K562 (cell line): ENCODE measurements around the gene PLCL1.

Experiments
- ARHGAP35 ChIP-seq: fragments of 450-650 bp; IDR thresholded peaks from 2 replicates; pipeline ENCODE4 v1.6.1; 2018; ENCODE audit not compliant: partially characterized antibody
- CTCF ChIP-seq, 3 experiments: IDR thresholded peaks in 2 of 3; conservative IDR thresholded peaks in 1 of 3; 2 replicates each; pipeline ENCODE4 v1.5.1; 2011 to 2012; ENCODE audit warnings: low read length in 3 of 3, mild to moderate bottlenecking in 3 of 3, control low read depth in 2 of 3, improper control_type of control experiment in 1 of 3, inconsistent platforms in 1 of 3, low read depth in 1 of 3, mixed read lengths in 1 of 3, moderate library complexity in 1 of 3; ENCODE audit not compliant: insufficient read depth in 2 of 3
- FOXK2 ChIP-seq, 2 experiments: fragments of 450-650 bp; IDR thresholded peaks in 1 of 2; conservative IDR thresholded peaks in 1 of 2; 2 replicates each; pipeline ENCODE4 v1.6.1; 2016; ENCODE audit warnings: low read depth in 2 of 2, mild to moderate bottlenecking in 1 of 2
- RCOR1 ChIP-seq, 2 experiments: IDR thresholded peaks; 2 replicates each; pipeline ENCODE4 v1.6.1; 2012; ENCODE audit warnings: low read depth in 2 of 2, low read length in 2 of 2, borderline replicate concordance in 1 of 2, improper control_type of control experiment in 1 of 2
- SMAD3 ChIP-seq: fragments of 450-650 bp; formaldehyde crosslinking; conservative IDR thresholded peaks from 2 replicates; pipeline ENCODE4 v1.4.0; 2020; ENCODE audit warnings: mild to moderate bottlenecking
- YBX1 ChIP-seq: fragments of 450-650 bp; IDR thresholded peaks from 2 replicates; pipeline ENCODE4 v1.7.1; 2016; ENCODE audit warnings: mild to moderate bottlenecking
- TF ChIP-seq, protein P1 (sequence below), 2 experiments: fragments of 450-650 bp; conservative IDR thresholded peaks; 2 replicates each; pipeline ENCODE4 v1.6.1; 2017; ENCODE audit warnings: mild to moderate bottlenecking in 2 of 2, moderate library complexity in 2 of 2

GRCh38 chr2:197850882-197851450 lies 46.6 kb downstream of the PLCL1 start:
- TF ChIP-seq SMAD3 (CRISPR knock-in tag) (no peak), ARHGAP35 (no peak), YBX1 (no peak), FOXK2 (conservative IDR thresholded peaks at IDR 0.05 in 1 of 2, IDR thresholded peaks at IDR 0.05 in 1 of 2; ENCODE audit: low read depth in 2 of 2) (no peak), RCOR1 (IDR thresholded peaks at IDR 0.05; ENCODE audit: borderline replicate concordance in 1 of 2, low read depth in 2 of 2, low read length in 2 of 2) (no peak), CTCF (IDR thresholded peaks at IDR 0.05 in 2 of 3, conservative IDR thresholded peaks at IDR 0.05 in 1 of 3; ENCODE audit: insufficient read depth in 2 of 3, low read depth in 1 of 3, low read length in 3 of 3) (no peak)
- TF ChIP-seq, protein P1, sequence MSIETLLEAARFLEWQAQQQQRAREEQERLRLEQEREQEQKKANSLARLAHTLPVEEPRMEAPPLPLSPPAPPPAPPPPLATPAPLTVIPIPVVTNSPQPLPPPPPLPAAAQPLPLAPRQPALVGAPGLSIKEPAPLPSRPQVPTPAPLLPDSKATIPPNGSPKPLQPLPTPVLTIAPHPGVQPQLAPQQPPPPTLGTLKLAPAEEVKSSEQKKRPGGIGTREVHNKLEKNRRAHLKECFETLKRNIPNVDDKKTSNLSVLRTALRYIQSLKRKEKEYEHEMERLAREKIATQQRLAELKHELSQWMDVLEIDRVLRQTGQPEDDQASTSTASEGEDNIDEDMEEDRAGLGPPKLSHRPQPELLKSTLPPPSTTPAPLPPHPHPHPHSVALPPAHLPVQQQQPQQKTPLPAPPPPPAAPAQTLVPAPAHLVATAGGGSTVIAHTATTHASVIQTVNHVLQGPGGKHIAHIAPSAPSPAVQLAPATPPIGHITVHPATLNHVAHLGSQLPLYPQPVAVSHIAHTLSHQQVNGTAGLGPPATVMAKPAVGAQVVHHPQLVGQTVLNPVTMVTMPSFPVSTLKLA (conservative IDR thresholded peaks at IDR 0.05) = 0 out of 4 replicates have a peak, but pooled peaks of 1 of the 2 experiments have one; percentile 43
